ENCODE measurements around the gene STK16. TPM values are rescaled to one million over a fixed set of nuclear protein-coding genes. Genes with fewer than 3 reads are reported as not detected.

The STK16 gene
- total RNA-seq, 1 donor from 2014 or later: 17.5 TPM

DNA sequence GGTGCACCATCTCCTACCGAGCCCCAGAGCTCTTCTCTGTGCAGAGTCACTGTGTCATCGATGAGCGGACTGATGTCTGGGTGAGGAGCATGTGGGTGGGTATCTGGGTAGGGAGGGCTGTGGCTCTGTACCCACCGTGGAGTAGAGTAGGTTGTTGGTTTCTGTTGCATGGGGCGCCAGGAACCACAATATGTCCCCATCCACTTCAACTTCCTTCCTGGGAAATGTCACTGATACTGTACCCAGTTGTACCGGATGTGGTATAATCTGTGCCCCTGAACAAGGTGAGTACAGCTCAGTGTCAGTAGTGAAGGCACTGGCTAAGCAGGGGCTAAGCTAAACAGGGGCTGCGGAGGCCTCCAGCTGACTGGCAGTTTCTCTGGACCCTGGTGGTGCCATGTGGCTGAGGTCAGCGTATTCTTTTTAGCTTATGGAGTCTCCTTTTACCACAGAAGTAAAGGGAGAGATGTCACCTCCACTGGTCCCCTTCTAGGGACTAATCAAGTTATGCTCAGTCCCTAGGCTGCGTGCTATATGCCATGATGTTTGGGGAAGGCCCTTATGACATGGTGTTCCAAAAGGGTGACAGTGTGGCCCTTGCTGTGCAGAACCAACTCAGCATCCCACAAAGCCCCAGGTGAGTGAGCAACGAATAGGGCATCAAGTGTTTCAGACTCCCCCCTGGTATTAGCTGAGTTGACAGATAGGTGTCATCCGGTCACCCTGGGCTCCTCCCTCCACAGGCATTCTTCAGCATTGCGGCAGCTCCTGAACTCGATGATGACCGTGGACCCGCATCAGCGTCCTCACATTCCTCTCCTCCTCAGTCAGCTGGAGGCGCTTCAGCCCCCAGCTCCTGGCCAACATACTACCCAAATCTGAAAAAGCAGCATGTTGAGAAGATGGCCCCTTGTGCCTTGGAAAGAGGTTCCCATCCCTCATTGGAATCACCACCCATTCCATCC lies 2.7 kb downstream of the STK16 start:
- no peak for DNase-seq (ENCODE audit: low read depth)
- TF ChIP-seq, protein P1, sequence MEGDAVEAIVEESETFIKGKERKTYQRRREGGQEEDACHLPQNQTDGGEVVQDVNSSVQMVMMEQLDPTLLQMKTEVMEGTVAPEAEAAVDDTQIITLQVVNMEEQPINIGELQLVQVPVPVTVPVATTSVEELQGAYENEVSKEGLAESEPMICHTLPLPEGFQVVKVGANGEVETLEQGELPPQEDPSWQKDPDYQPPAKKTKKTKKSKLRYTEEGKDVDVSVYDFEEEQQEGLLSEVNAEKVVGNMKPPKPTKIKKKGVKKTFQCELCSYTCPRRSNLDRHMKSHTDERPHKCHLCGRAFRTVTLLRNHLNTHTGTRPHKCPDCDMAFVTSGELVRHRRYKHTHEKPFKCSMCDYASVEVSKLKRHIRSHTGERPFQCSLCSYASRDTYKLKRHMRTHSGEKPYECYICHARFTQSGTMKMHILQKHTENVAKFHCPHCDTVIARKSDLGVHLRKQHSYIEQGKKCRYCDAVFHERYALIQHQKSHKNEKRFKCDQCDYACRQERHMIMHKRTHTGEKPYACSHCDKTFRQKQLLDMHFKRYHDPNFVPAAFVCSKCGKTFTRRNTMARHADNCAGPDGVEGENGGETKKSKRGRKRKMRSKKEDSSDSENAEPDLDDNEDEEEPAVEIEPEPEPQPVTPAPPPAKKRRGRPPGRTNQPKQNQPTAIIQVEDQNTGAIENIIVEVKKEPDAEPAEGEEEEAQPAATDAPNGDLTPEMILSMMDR (conservative IDR thresholded peaks at IDR 0.05; ENCODE audit: low read depth, low read length): no peak
- H3K4me3 ChIP-seq (ENCODE audit: low read depth, low read length): no peak overlapping the region

DNA sequence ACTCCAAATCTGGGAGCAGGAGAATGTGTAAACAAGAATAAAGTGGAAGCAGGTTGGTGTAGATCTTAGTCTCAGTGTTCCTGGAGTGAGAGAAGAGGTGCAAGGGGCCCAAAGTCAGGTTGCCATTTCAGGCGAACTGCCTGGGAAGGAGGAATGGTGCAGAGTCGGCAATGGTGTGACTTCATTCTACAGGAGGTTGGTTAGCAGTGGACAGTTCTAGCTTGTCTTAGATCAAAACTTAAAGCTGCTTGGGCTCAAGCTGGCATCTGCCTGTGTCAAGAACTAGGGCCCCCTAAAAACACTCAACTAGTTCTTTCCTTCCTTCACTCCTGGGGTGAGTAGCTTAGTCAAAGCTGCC lies 3.5 kb downstream of the STK16 start:
- TF ChIP-seq, protein P1 (conservative IDR thresholded peaks at IDR 0.05; ENCODE audit: low read depth, low read length): no peak
- no peak for DNase-seq (ENCODE audit: low read depth)
- H3K4me3 ChIP-seq (ENCODE audit: low read depth, low read length): peak overlapping the region; percentile 32

DNA sequence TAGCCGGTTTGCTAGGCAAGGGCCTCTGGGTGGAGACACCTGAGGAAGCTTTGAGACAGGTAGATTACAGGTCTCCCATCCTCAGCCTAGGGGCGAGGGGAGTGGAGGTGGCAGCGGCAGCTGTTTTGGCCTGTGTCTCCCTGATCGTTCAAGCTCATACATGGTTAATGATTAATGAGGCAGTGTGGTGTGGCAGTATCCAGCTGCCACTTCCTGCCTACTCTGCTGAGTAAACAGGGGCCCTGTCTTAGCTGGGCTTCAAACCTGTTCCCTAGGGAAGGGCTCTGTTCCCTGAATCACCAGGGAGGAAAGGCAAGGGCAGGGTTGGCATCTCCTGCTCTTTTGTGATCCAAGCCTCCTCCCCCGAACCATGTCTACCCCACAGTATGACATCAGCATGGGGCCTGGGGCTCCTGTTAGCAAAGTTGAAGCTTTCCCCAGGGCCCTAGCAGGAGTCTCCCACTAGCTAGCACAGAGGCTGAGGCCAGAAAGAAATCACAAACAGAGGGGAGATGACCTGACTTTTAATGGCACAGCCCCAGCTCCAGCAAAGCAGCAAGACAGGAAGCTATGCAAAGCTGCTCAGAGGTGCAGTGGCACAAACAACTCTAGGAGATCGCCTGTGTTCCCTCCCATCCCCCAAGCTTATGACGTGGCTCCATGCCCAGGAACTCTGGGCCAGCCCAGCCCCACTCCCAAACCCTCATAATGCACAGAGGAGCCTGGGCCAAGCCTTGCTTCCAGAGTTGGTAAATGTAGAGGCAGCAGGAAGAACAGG lies 4.1 kb downstream of the STK16 start:
- TF ChIP-seq, protein P1 (conservative IDR thresholded peaks at IDR 0.05; ENCODE audit: low read depth, low read length): no peak
- peak; percentile 83 for DNase-seq (ENCODE audit: low read depth)
- peak overlapping the region; percentile 32 for H3K4me3 ChIP-seq (ENCODE audit: low read depth, low read length)

DNA sequence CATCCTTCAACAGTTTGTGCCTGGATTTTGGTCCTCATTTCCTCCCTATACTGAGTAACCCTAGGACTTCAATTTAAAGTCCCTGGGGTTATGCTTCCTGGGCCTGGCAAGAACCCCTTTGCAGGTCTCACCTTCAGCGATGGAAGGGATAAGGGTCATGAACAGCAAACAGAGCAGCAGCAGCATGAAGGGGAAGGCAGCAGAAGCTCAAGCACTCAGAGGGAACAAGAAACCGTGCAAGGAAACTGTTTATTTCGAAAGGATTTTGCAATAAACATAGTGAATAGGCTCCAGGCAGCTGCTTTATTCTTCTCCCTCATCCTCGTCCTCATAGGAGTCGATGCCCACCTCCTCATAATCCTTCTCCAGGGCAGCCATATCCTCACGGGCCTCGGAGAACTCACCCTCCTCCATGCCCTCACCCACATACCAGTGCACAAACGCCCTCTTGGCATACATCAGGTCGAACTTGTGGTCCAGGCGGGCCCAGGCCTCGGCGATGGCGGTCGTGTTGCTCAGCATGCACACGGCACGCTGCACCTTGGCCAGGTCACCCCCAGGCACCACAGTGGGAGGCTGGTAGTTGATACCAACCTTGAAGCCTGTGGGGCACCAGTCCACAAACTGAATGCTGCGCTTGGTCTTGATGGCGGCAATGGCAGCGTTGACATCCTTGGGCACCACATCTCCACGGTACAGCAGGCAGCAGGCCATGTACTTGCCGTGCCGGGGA lies 4.9 kb downstream of the STK16 start:
- TF ChIP-seq, protein P1 (conservative IDR thresholded peaks at IDR 0.05; ENCODE audit: low read depth, low read length): no peak

DNA sequence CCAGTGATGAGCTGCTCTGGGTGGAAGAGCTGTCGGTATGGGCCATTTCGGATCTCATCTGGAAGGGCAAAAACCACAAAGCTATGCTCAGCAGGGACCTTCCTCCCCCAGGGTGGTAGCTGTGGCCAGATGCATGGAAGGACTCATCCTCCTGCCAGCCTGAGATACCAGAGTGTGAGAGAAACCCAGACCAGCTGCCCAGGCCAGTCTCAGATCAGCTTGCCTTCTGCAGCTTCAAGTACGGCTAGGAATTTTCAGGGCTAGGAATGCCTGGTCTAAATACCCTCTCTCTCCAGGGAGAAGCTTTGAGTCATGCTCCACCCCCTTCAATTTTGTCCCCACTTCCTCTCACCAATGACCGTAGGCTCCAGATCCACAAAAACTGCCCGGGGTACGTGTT lies 6.4 kb downstream of the STK16 start:
- TF ChIP-seq, protein P1 (conservative IDR thresholded peaks at IDR 0.05; ENCODE audit: low read depth, low read length): no peak
- no peak for DNase-seq (ENCODE audit: low read depth)
- H3K4me3 ChIP-seq (ENCODE audit: low read depth, low read length): peak overlapping the region; percentile 94

More for the DNA sequence above, 4.9 kb downstream of the STK16 start:
- no peak for DNase-seq (ENCODE audit: low read depth)
- H3K4me3 ChIP-seq (ENCODE audit: low read depth, low read length): peak overlapping the region; percentile 23

DNA sequence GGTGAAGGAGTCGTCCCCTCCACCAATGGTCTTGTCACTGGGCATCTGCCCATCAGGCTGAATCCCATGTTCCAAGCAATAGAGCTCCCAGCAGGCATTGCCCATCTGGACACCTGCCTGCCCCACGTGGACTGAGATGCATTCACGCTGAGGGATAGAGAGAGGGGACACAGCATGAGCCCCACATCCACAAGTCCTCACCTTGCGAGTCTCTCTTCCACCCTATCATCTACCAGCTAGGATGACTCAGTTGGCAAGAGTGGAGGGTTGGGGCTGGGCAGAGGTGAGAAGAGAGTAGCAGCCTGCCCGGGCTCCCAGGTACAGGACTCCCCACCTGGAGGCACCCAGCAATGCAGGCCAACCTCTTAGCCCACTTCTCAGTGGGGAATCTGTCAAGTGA lies 6.8 kb downstream of the STK16 start:
- TF ChIP-seq, protein P1 (conservative IDR thresholded peaks at IDR 0.05; ENCODE audit: low read depth, low read length): no peak
- no peak for DNase-seq (ENCODE audit: low read depth)
- peak overlapping the region; percentile 94 for H3K4me3 ChIP-seq (ENCODE audit: low read depth, low read length)
